A673 (cell line): ENCODE measurements around the gene SYNE1. TPM values are rescaled to one million over a fixed set of nuclear protein-coding genes. Genes with fewer than 3 reads are reported as not detected.
"Not testable (repeated sequence)": the region's sequence is repeated elsewhere in the genome, so short reads cannot be mapped to it uniquely, and the experiment has no call there.

Source experiments
- BruUV-seq: library from RNA; stranded (reverse); fragments of 400-500 nt; replicated peaks from 2 replicates; lab custom pipeline; 2021; lab: Mats Ljungman, UMichigan
- CTCF ChIA-PET: fragments of 300-600 bp; sonication (Branson Sonifier 250); formaldehyde crosslinking; loops from one replicate; lab custom pipeline; 2022; ENCODE audit warnings: antibody characterized with exemption; lab: Charles Lee
- POLR2A ChIA-PET: fragments of 300-600 bp; sonication (Branson Sonifier 250); formaldehyde crosslinking; loops from one replicate; lab custom pipeline; 2022; ENCODE audit warnings: antibody characterized with exemption; ENCODE audit not compliant: low non-redundant PET; lab: Charles Lee
- DNase-seq: peaks from one replicate; pipeline ENCODE4 v3.0.0-alpha.2; 2015; ENCODE audit warnings: low spot score
- H3K27ac ChIP-seq: fragments of 200-600 bp; sonication (generic); 2 replicates; pipeline ENCODE4 v1.5.1; 2016; ENCODE audit warnings: mixed run types, low read depth, mild to moderate bottlenecking, mixed read lengths, antibody characterized with exemption, low read length; ENCODE audit not compliant: poor library complexity, severe bottlenecking
- H3K27me3 ChIP-seq: fragments of 200-600 bp; sonication (generic); replicated peaks from 2 replicates; pipeline ENCODE4 v1.6.1; 2017; ENCODE audit warnings: mixed run types, low read depth, mild to moderate bottlenecking, mixed read lengths, antibody characterized with exemption, low read length; ENCODE audit not compliant: insufficient read depth, poor library complexity
- H3K36me3 ChIP-seq: fragments of 200-600 bp; sonication (generic); 2 replicates; pipeline ENCODE4 v1.6.1; 2016; ENCODE audit warnings: mixed run types, mild to moderate bottlenecking, mixed read lengths, antibody characterized with exemption, low read length; ENCODE audit not compliant: insufficient read depth, poor library complexity, severe bottlenecking
- H3K4me1 ChIP-seq: fragments of 200-600 bp; sonication (generic); 2 replicates; pipeline ENCODE4 v1.6.1; 2017; ENCODE audit warnings: mixed run types, mild to moderate bottlenecking, mixed read lengths, antibody characterized with exemption, low read length; ENCODE audit not compliant: insufficient read depth, poor library complexity, severe bottlenecking
- H3K4me3 ChIP-seq: fragments of 200-600 bp; sonication (generic); 2 replicates; pipeline ENCODE4 v1.5.1; 2016; ENCODE audit warnings: low read depth, mixed run types, mild to moderate bottlenecking, mixed read lengths, low read length; ENCODE audit not compliant: poor library complexity, severe bottlenecking
- H3K9me3 ChIP-seq: fragments of 200-600 bp; sonication (generic); 2 replicates; pipeline ENCODE4 v1.6.1; 2016; ENCODE audit warnings: mixed run types, low read depth, mild to moderate bottlenecking, mixed read lengths, antibody characterized with exemption, low read length; ENCODE audit not compliant: poor library complexity, severe bottlenecking
- CTCF ChIP-seq: fragments of 300-800, 200-600 bp; sonication (generic); conservative IDR thresholded peaks from 2 replicates; pipeline ENCODE4 v1.5.1; 2017; ENCODE audit warnings: low read depth, mild to moderate bottlenecking, antibody characterized with exemption, low read length, moderate library complexity, mixed read lengths
- EZH2 ChIP-seq: fragments of 200-600 bp; sonication (generic); IDR thresholded peaks from 2 replicates; pipeline ENCODE4 v1.6.1; 2017; ENCODE audit warnings: borderline replicate concordance, low read depth, mild to moderate bottlenecking, mixed read lengths, antibody characterized with exemption, low read length; ENCODE audit not compliant: poor library complexity, severe bottlenecking
- intact Hi-C: fragments of 100-400 bp; cut with micrococcal nuclease; formaldehyde crosslinking; loops from one replicate; pipeline ENCODE4 v1.10.0; 2022; ENCODE audit not compliant: unreplicated experiment
- total RNA-seq: library from RNA; stranded (reverse); gene quantifications from 2 replicates; pipeline ENCODE4 v1.2.3, GENCODE V29; 2021

Gene SYNE1
- total RNA-seq, 1 experiment from 2014 or later: 12.1 TPM

GRCh38 chr6:152630832-152631231 is 6.3 kb downstream of the SYNE1 start:
- CTCF ChIA-PET: no interaction called here
- H3K4me1 ChIP-seq: no peaks in the 10 kb centered on the region
- BruUV-seq: no TSS peak
- intact Hi-C loops: no loop called here
- no peak for DNase-seq
- peaks cover 14% of the 10 kb centered on the region for H3K27me3 ChIP-seq
- H3K9me3 ChIP-seq: no peaks in the 10 kb centered on the region
- POLR2A ChIA-PET: no interaction called here
- no peak for TF ChIP-seq EZH2
- no peak for TF ChIP-seq CTCF
- no peak overlapping the region for H3K4me3 ChIP-seq
- no peak overlapping the region for H3K27ac ChIP-seq
- H3K36me3 ChIP-seq: no peaks in the 10 kb centered on the region

- H3K4me1 ChIP-seq: no peaks in the 10 kb centered on the region
- intact Hi-C loops: no loop called here
- CTCF ChIA-PET: no interaction called here
- H3K27me3 ChIP-seq: no peaks in the 10 kb centered on the region
- H3K4me3 ChIP-seq: no peak overlapping the region
- no peaks in the 10 kb centered on the region for H3K36me3 ChIP-seq
- TF ChIP-seq EZH2: no peak
- no peak for TF ChIP-seq CTCF
- POLR2A ChIA-PET: no interaction called here
- DNase-seq: no peak
- no TSS peak for BruUV-seq
- no peak overlapping the region for H3K27ac ChIP-seq
- no peaks in the 10 kb centered on the region for H3K9me3 ChIP-seq
Measured at GRCh38 chr6:152625213-152625612, 11.9 kb downstream of the SYNE1 start.

GRCh38 chr6:152614776-152615175 is 22.4 kb downstream of the SYNE1 start:
- intact Hi-C loops, H3K4me1 ChIP-seq, CTCF ChIA-PET, DNase-seq, H3K27ac ChIP-seq, POLR2A ChIA-PET, H3K36me3 ChIP-seq, BruUV-seq, H3K4me3 ChIP-seq, H3K9me3 ChIP-seq, H3K27me3 ChIP-seq: not testable (repeated sequence)

GRCh38 chr6:152609125-152609670 is 28.0 kb downstream of the SYNE1 start:
- TF ChIP-seq CTCF: no peak
- POLR2A ChIA-PET: no interaction called here
- H3K9me3 ChIP-seq: no peaks in the 10 kb centered on the region
- no peak overlapping the region for H3K4me3 ChIP-seq
- H3K27me3 ChIP-seq: no peaks in the 10 kb centered on the region
- H3K4me1 ChIP-seq: no peaks in the 10 kb centered on the region
- H3K36me3 ChIP-seq: no peaks in the 10 kb centered on the region
- intact Hi-C loops: no loop called here
- no TSS peak for BruUV-seq
- no peak for DNase-seq
- CTCF ChIA-PET: no interaction called here
- H3K27ac ChIP-seq: no peak overlapping the region
